ENCODE measurements around the gene BNC2. TPM values are rescaled to one million over a fixed set of nuclear protein-coding genes. Genes with fewer than 3 reads are reported as not detected.

BNC2 gene
- total RNA-seq, 1 donor from 2014 or later, result 2.4 TPM

DNA sequence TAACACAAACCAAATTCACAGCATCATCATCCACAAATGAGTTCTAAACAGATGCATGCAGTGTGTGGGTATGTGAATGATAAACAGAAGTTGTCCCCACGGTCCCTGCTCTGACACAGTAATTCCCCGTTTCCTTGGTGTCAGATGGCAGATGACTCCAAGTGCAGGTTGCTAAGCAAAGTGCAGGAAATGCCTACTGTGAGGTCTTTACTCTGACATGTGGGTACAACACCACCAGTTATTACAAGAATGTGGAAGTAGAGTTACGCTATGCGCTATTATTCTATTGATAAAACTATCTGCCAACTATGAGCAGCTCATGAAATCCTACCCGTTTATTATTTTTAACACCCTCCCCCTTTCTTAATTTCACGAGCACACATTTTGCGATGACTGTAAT is 448.9 kb downstream of the BNC2 start:
- H3K9ac ChIP-seq, result no peak overlapping the region
- H3K4me3 ChIP-seq, result no peak overlapping the region
- no peaks in the 10 kb centered on the region for H3K9me3 Mint-ChIP-seq
- no peak overlapping the region for H3K27ac ChIP-seq
- H3K27me3 ChIP-seq, result no peaks in the 10 kb centered on the region
- H3K4me2 ChIP-seq, result peak overlapping the region; percentile 23
- no peak for DNase-seq (ENCODE audit: low spot score)
- H3K36me3 Mint-ChIP-seq, result no peaks in the 10 kb centered on the region
- peaks cover 3% of the 10 kb centered on the region for H3K27me3 Mint-ChIP-seq (ENCODE audit: insufficient read depth, low read depth)
- H3K4me3 Mint-ChIP-seq, result peak overlapping the region; percentile 64
- no peaks in the 10 kb centered on the region for H4K20me1 ChIP-seq (ENCODE audit: low read depth)
- H3K4me1 Mint-ChIP-seq, result peaks cover 40% of the 10 kb centered on the region
- no peaks in the 10 kb centered on the region for H3K79me2 ChIP-seq (ENCODE audit: low read depth)
- H3K4me1 ChIP-seq, result peaks cover 30% of the 10 kb centered on the region
- no peaks in the 10 kb centered on the region for H3F3A ChIP-seq (ENCODE audit: low read depth)
- H2AFZ ChIP-seq (replicated peaks), result no peak overlapping the region
- TF ChIP-seq EZH2 (IDR thresholded peaks at IDR 0.05) (no peak), EZH2phosphoT487 (IDR thresholded peaks at IDR 0.05) (no peak)
- TF ChIP-seq, protein P1, sequence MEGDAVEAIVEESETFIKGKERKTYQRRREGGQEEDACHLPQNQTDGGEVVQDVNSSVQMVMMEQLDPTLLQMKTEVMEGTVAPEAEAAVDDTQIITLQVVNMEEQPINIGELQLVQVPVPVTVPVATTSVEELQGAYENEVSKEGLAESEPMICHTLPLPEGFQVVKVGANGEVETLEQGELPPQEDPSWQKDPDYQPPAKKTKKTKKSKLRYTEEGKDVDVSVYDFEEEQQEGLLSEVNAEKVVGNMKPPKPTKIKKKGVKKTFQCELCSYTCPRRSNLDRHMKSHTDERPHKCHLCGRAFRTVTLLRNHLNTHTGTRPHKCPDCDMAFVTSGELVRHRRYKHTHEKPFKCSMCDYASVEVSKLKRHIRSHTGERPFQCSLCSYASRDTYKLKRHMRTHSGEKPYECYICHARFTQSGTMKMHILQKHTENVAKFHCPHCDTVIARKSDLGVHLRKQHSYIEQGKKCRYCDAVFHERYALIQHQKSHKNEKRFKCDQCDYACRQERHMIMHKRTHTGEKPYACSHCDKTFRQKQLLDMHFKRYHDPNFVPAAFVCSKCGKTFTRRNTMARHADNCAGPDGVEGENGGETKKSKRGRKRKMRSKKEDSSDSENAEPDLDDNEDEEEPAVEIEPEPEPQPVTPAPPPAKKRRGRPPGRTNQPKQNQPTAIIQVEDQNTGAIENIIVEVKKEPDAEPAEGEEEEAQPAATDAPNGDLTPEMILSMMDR (IDR thresholded peaks at IDR 0.05), result no peak
- H3K9me3 ChIP-seq (ENCODE audit: low read depth), result no peaks in the 10 kb centered on the region
- H3K36me3 ChIP-seq, result no peaks in the 10 kb centered on the region
- H3K27ac Mint-ChIP-seq, result peak overlapping the region; percentile 91

DNA sequence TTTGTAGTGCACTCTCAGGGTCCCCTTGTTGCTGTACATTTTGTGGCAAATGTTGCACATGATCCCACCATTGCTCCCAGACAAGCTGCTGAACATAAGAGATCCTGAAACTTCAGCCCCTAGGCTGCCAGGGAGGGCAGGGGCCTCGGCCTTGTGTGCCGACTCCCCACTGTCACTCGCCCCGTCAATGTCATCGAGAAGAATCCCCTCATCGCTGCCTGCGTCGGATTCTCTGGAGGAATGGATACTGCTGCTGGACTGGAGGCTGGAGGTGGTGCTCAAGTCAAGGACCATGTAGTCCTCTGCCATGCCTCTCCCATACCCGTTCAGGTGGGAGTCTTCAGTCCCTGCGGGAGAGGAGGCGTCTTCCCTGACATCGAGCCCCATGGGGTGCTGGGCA is 451.3 kb downstream of the BNC2 start:
- H2AFZ ChIP-seq (replicated peaks), result no peak overlapping the region
- no peak overlapping the region for H3K27ac ChIP-seq
- no peaks in the 10 kb centered on the region for H3K79me2 ChIP-seq (ENCODE audit: low read depth)
- Mint-ChIP-seq H3K36me3 (no peaks in the 10 kb centered on the region), H3K4me3 (no peak overlapping the region), H3K4me1 (peaks cover 28% of the 10 kb centered on the region), H3K27me3 (ENCODE audit: insufficient read depth, low read depth) (peaks cover 3% of the 10 kb centered on the region), H3K27ac (no peak overlapping the region), H3K9me3 (no peaks in the 10 kb centered on the region)
- no peaks in the 10 kb centered on the region for H3K36me3 ChIP-seq
- no peak overlapping the region for H3K4me3 ChIP-seq
- H3F3A ChIP-seq (ENCODE audit: low read depth), result no peaks in the 10 kb centered on the region
- TF ChIP-seq EZH2phosphoT487 (IDR thresholded peaks at IDR 0.05) (no peak), EZH2 (IDR thresholded peaks at IDR 0.05) (no peak)
- TF ChIP-seq, protein P1 (IDR thresholded peaks at IDR 0.05), result no peak
- peaks cover 35% of the 10 kb centered on the region for H3K4me1 ChIP-seq
- H3K9ac ChIP-seq, result no peak overlapping the region
- no peak overlapping the region for H3K4me2 ChIP-seq
- H3K27me3 ChIP-seq, result no peaks in the 10 kb centered on the region
- no peaks in the 10 kb centered on the region for H3K9me3 ChIP-seq (ENCODE audit: low read depth)
- DNase-seq (ENCODE audit: low spot score), result no peak
- H4K20me1 ChIP-seq (ENCODE audit: low read depth), result no peaks in the 10 kb centered on the region

DNA sequence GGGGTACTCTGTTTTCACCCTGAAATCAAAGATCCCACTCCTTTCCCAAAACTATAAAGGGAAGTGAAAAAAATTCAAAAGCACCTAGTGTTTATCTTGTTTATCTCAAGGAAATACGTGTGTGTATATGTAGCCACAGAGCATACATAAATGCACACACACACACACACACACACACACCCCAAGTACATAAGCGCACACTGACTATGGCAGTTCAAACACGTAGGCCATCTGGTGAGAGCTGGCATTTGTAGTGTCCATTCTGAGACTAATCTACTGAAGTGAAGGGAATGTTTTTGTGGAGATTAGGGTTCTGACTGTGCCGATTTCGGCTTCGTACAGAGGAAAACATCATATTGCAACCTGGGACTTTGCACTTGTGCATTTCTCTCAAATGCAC is 451.7 kb downstream of the BNC2 start:
- Mint-ChIP-seq H3K27ac (no peak overlapping the region), H3K27me3 (ENCODE audit: insufficient read depth, low read depth) (peaks cover 3% of the 10 kb centered on the region), H3K4me1 (peaks cover 28% of the 10 kb centered on the region), H3K9me3 (no peaks in the 10 kb centered on the region), H3K36me3 (no peaks in the 10 kb centered on the region), H3K4me3 (no peak overlapping the region)
- no peak overlapping the region for H3K27ac ChIP-seq
- H3K79me2 ChIP-seq (ENCODE audit: low read depth), result no peaks in the 10 kb centered on the region
- no peak overlapping the region for H3K4me3 ChIP-seq
- H3K4me2 ChIP-seq, result no peak overlapping the region
- DNase-seq (ENCODE audit: low spot score), result no peak
- no peak overlapping the region for H3K9ac ChIP-seq
- no peaks in the 10 kb centered on the region for H3K9me3 ChIP-seq (ENCODE audit: low read depth)
- no peak for TF ChIP-seq EZH2 (IDR thresholded peaks at IDR 0.05)
- TF ChIP-seq EZH2phosphoT487 (IDR thresholded peaks at IDR 0.05), result no peak
- TF ChIP-seq, protein P1 (IDR thresholded peaks at IDR 0.05), result no peak
- no peak overlapping the region for H2AFZ ChIP-seq (replicated peaks)
- no peaks in the 10 kb centered on the region for H4K20me1 ChIP-seq (ENCODE audit: low read depth)
- no peaks in the 10 kb centered on the region for H3K36me3 ChIP-seq
- peaks cover 35% of the 10 kb centered on the region for H3K4me1 ChIP-seq
- H3F3A ChIP-seq (ENCODE audit: low read depth), result no peaks in the 10 kb centered on the region
- H3K27me3 ChIP-seq, result no peaks in the 10 kb centered on the region
